ENCODE results near the gene PAXIP1. TPM values are rescaled to one million over a fixed set of nuclear protein-coding genes. Genes with fewer than 3 reads are reported as not detected.

PAXIP1 gene
- total and polyA plus RNA-seq, 10 of the 15 experiments (the other 5 are each of a cell fraction or from before 2014, with no cell fraction given), result 7.3 to 27.2 (median 18.1) TPM

GRCh38 chr7:154919344-154920225 lies 83.3 kb downstream of the PAXIP1 start:
- ChIA-PET SMC1A (ENCODE audit: uncharacterized antibody, unreplicated experiment) (no interaction called here), RAD21 (ENCODE audit: unreplicated experiment) (interaction anchor here (0.6 kb wide), 1 partner anchor 261 kb away, joined by 4 read pairs; no protein-coding TSS in a partner anchor), POLR2A (no interaction called here), CTCF (interaction anchor here (1.6 kb wide), 1 partner anchor 19 kb away, joined by 3 read pairs; no protein-coding TSS in a partner anchor)
- DNase-seq (ENCODE audit: low read depth, low spot score) (no peak), FAIRE-seq (no peak), ATAC-seq (no peak)
- in situ Hi-C loops (cut with MboI), result no loop called here
- 21% methylated on average over 11 of the region's 11 CpGs for WGBS (ENCODE audit: insufficient coverage, insufficient replicate concordance, low lambda C conversion rate, missing lambda C conversion rate)
- H3K9me3 ChIP-seq (replicated peaks; ENCODE audit: control insufficient read depth, insufficient read depth, low read length), result 0 out of 3 replicates have a peak, but pooled peaks cover 1% of the 10 kb centered on the region
- no peaks in the 10 kb centered on the region; a peak in 1 of 4 replicates for H3K27me3 ChIP-seq (replicated peaks in 1 of 2; ENCODE audit: control insufficient read depth in 2 of 2, insufficient read depth in 2 of 2, low read length in 1 of 2)
- no peaks in the 10 kb centered on the region for H3K4me1 ChIP-seq (ENCODE audit: control insufficient read depth, insufficient read depth, low read length)
- no peak overlapping the region for H3K4me2 ChIP-seq (ENCODE audit: control insufficient read depth, insufficient read depth)
- intact Hi-C loops (cut with micrococcal nuclease; ENCODE audit: unreplicated experiment), result loop anchor here (10.0 kb wide), 1 partner anchor 845 kb away; no protein-coding TSS in a partner anchor
- BruUV-seq (replicated peaks), result no TSS peak
- no peak overlapping the region for H3K9ac ChIP-seq (ENCODE audit: control insufficient read depth, insufficient read depth, low read length)
- TF ChIP-seq NKRF (conservative IDR thresholded peaks at IDR 0.05) (no peak), CBX5 (IDR thresholded peaks at IDR 0.05; ENCODE audit: low read depth) (no peak), E2F4 (IDR thresholded peaks at IDR 0.05; ENCODE audit: low read depth, low read length) (no peak)
- no peak overlapping the region for H2AFZ ChIP-seq (ENCODE audit: control insufficient read depth, low read depth, low read length)
- H3K79me2 ChIP-seq (ENCODE audit: control insufficient read depth, insufficient read depth, low read length), result no peaks in the 10 kb centered on the region
- H3K36me3 ChIP-seq (ENCODE audit: control insufficient read depth in 2 of 2, insufficient read depth in 2 of 2, low read length in 1 of 2), result no peaks in the 10 kb centered on the region
- no peak overlapping the region for H3K4me3 ChIP-seq
- no peak overlapping the region for H3K27ac ChIP-seq (ENCODE audit: control insufficient read depth, insufficient read depth)
- no peaks in the 10 kb centered on the region for H4K20me1 ChIP-seq (ENCODE audit: control insufficient read depth, insufficient read depth)

Measured in GM12878 (cell line).